ENCODE results near the gene LSAMP. TPM values are rescaled to one million over a fixed set of nuclear protein-coding genes. Genes with fewer than 3 reads are reported as not detected.

Gene LSAMP
- total and polyA plus RNA-seq, 9 of the 15 experiments (the other 6 are each of a cell fraction or from before 2014, with no cell fraction given): 0.09 to 0.11 TPM; not detected in 7

GRCh38 chr3:116032176-116032575 lies 413.1 kb downstream of the LSAMP start:
- BruUV-seq (replicated peaks): no TSS peak
- Histone ChIP-seq H3K27me3 (ENCODE audit: control insufficient read depth in 2 of 2, insufficient read depth in 2 of 2, low read length in 2 of 2) (no peaks in the 10 kb centered on the region), H4K20me1 (replicated peaks; ENCODE audit: control insufficient read depth, insufficient read depth, low read length) (no peaks in the 10 kb centered on the region), H3K9ac (ENCODE audit: insufficient read depth in 1 of 2, low read depth in 2 of 2, low read length in 2 of 2) (no peak overlapping the region), H3K79me2 (ENCODE audit: control insufficient read depth, insufficient read depth, low read length) (no peaks in the 10 kb centered on the region), H3K36me3 (ENCODE audit: control insufficient read depth, insufficient read depth, low read length) (peaks cover 2% of the 10 kb centered on the region; the same call in 1 of the 3 replicates), H3K9me1 (ENCODE audit: control insufficient read depth, insufficient read depth, low read length) (no peaks in the 10 kb centered on the region), H3K4me2 (ENCODE audit: insufficient read depth, low read length) (no peak overlapping the region), H3K4me3 (no peak overlapping the region), H2AFZ (ENCODE audit: low read depth, low read length) (no peak overlapping the region), H3K4me1 (replicated peaks in 1 of 2; ENCODE audit: control insufficient read depth in 2 of 2, insufficient read depth in 2 of 2, low read length in 2 of 2) (peaks cover 0 to 12% of the 10 kb centered on the region in 2 experiments; a peak in 2 of 5 replicates), H3K9me3 (replicated peaks; ENCODE audit: control insufficient read depth, insufficient read depth, low read depth, low read length) (no peaks in the 10 kb centered on the region), H3K27ac (ENCODE audit: extremely low read depth, low read depth, low read length) (no peak overlapping the region)
- FAIRE-seq (no peak), ATAC-seq (no peak), DNase-seq (ENCODE audit: extremely low read depth in 1 of 4, low spot score in 3 of 4) (no peak)
- intact Hi-C loops (cut with micrococcal nuclease) (no loop called here), in situ Hi-C loops (cut with MboI) (no loop called here)
- 71% methylated on average over 1 of the region's 1 CpG for WGBS (ENCODE audit: insufficient coverage, low coverage, missing lambda C conversion rate)
- CTCF ChIA-PET (ENCODE audit: low intra/inter-chr PET ratio): no interaction called here
- POLR2A ChIA-PET: no interaction called here
- TF ChIP-seq ZNF408 (CRISPR knock-in tag; IDR thresholded peaks at IDR 0.05; ENCODE audit: low read depth) (no peak), ZNF830 (CRISPR knock-in tag; IDR thresholded peaks at IDR 0.05) (no peak), ZBTB12 (CRISPR knock-in tag; IDR thresholded peaks at IDR 0.05) (no peak), CREB3L1 (IDR thresholded peaks at IDR 0.05; ENCODE audit: borderline replicate concordance, low read depth) (no peak), MXI1 (IDR thresholded peaks at IDR 0.05; ENCODE audit: low read depth, low read length) (no peak), ZNF347 (CRISPR knock-in tag; IDR thresholded peaks at IDR 0.05; ENCODE audit: low read depth) (no peak), RREB1 (CRISPR knock-in tag; IDR thresholded peaks at IDR 0.05) (no peak), PATZ1 (CRISPR knock-in tag; IDR thresholded peaks at IDR 0.05; ENCODE audit: borderline replicate concordance) (no peak)
